ENCODE data around the gene CATSPERB.
"Not testable (repeated sequence)": the region's sequence is repeated elsewhere in the genome, so short reads cannot be mapped to it uniquely, and the experiment has no call there.

Gene CATSPERB, protein sequence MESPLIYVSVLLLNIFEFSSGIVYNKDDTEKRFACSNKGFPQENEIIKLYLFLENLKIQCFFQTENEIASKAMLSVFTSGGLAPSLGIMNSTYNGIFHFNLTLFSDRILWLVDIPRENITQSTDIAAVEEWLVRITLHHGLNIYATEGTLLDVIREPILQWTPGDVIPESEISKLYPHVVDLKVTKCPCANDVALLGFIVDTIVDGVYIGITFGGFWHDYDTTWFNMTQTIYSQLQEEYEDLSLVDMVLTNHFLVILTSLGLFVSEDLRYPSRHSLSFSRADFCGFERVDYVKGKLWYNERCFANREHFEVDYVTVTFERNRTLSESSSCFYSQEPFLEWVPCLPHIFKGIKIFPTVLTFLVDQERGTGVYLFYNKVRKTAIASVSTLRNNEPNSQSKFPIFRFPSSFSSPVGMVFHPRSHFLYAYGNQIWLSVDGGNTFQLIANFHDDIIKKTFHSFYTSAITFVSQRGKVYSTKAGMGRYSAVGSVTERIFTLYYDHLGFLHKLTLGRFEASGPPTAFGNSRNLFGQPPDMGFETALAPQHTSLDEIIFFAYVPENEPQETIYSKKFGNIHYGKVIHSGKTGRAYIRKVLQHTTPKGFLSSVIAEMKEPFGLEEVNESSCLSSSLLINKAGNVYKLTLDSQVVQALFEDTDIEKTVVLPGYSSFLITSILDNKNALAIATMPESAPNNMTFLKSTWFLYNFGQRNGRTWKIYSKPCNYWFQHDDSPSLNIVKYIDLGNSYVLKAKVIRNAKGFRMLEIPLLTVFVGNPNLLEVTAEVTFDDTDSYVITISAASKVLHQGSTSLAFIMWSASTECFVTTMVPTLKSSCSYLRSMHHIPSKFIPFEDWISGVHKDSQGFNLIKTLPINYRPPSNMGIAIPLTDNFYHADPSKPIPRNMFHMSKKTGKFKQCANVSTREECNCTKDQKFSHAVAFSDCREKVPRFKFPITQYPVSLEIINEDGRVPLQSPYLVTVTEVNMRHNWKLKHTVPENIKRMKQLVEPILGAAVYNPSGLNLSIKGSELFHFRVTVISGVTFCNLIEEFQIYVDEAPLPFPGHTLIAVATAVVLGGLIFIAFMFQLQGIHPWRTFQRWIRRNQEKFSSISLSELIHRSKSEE
- 3.1 to 6.7 reads per million in 2 donors for total RNA-seq

DNA sequence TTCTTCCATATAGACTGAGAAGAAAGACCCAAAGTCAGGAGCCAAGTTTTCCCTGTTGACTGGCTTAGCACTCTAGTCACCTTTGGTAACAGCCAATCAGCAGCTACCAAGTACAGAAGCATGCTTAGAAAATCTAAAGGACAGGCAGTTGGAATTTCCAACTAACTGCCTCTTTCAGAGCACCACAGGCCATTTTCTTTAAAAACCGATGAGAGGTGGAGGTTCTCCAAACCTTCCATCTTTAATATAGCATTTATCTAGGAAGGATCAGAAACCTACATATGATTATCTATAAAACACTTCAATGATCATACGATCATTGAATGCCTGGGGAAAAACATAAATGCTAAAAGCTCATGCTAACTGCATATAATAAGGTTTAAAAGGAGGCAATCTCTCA lies at the start of gene CATSPERB:
Gene CATSPERB (minus strand): TSS at position 101 of the 400 bp plus-strand sequence. CDS start 2,607 bp downstream, outside the sequence.
- DNase-seq = no peak

- no peak for DNase-seq
Observed at GRCh38 chr14:91780452-91780851, 48.6 kb upstream of the CATSPERB start.

- no peak for DNase-seq
Observed at GRCh38 chr14:91778217-91778616, 46.3 kb upstream of the CATSPERB start.

- no peak for DNase-seq
Observed at GRCh38 chr14:91774140-91775096, 42.5 kb upstream of the CATSPERB start.

DNA sequence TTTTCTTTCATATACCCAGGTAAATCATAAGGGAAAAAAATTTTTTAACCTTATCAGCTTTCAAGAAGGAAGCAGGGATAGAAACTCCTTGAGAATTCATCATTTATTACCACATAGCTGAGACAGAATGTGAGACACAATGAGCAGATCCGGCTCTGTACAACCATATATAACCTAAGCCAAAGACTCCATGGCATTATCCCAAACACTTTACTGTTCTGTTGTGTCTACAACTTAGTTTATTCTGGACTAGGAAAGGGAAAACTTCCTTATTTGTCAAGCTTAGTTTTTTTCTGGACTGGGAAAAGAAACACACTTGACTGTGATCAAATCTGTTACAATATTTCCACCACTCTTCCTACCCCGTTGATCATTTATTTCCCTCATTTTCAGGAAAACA lies 38.3 kb upstream of the CATSPERB start:
- DNase-seq = no peak

DNA sequence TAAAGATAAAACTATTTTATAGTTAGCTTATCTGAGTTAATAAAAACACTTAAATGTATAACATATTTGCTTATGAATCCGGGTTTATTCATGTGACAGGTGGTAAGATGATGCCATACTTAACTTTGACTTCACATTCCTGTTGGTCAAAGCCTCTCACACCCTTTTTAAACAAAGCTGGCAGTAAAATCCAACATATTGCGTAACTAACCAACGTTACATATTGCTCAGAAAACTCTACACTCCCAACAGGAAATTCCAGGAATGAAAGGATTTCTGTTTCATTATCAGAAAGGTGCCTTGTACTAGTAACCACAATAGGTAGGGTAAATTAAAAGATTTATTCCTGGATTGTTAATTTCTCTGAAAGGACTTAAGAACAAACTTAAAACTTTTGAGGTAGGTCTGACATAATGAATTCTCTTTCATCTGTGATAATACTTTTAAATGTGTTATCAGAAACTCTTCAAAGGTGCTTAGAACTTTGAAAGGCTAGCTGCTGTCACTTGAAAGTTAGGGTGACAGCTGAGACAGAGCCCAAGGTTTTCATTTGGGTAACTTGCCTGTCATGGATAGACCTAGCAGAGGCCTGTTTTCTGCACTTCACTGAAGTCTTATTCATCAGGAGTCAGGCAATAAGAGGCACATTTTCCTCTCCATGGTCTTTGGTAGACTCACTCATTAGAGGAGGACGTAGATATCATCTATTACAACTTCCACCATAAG lies 23.8 kb upstream of the CATSPERB start:
- no peak for DNase-seq

GRCh38 chr14:91754819-91755218 lies 22.9 kb upstream of the CATSPERB start:
- DNase-seq = no peak

DNA sequence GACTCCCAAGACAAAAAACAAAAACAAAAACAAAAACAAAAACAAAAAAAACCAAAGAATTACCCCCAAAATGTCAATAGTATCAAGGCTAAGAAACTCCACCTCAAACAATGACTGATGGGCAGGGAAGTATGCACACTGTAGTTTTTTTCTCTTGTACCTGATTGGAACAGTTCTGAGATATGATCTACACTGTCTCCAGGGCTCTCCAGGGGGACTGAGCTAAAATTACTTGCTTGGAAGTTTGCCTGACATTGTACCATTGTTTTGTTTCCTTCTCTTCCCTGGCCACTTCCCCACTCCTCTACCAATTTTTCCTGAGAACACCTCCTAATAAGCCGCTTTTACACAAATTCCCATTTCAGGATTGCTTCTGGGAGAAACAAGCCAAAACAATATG lies 22.3 kb upstream of the CATSPERB start:
- DNase-seq = no peak

DNA sequence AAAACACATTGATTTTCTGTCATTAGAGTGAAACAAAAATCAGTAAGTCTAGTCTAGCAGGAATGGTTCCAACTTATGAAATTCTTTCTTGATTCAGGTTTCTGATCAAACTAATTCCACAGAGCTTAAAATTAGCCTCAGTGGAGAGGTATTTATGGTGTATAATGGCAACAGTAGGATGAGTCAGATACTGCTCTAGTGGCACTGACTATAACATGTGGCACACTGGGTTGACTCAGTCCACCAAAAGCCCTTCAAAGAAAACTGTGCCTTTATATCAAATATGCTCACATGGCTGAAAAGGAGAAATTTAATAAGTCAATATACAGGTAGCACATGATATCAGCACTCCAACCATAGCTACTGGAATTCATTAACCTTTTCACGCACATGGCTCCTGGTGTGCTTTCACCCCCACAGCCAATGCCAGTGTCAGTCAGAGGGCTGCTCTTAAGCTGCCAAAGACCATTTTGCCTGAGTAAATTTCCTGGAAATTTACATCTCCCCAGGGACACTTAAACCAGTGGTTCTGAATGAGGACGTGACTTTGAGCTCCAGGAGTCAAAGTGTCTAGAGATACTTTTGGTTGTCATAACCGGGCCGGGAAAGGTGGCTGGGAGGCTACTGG lies 21.7 kb upstream of the CATSPERB start:
- DNase-seq = no peak

- no peak for DNase-seq
Observed at GRCh38 chr14:91752961-91753360, 21.1 kb upstream of the CATSPERB start.

DNA sequence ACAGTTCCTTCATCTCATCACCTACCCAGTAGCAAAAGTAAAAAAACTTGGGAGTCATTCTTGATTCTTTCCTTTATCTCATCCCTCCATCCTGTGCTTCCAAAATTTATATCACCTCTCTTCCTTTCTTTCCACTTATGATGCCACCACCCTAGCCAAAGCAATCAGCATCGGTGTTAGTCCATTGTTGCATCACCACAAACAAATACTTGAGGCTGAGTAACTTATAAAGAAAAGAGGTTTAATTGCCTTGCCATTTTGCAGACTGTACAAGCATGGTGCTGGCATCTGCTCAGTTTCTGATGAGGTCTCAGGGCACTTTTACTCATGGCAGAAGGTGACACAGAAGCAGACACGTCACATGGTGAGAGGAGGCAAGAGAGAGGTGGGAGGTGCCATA lies 19.8 kb upstream of the CATSPERB start:
- no peak for DNase-seq

GRCh38 chr14:91750634-91751198 lies 18.8 kb upstream of the CATSPERB start:
- DNase-seq = no peak

DNA sequence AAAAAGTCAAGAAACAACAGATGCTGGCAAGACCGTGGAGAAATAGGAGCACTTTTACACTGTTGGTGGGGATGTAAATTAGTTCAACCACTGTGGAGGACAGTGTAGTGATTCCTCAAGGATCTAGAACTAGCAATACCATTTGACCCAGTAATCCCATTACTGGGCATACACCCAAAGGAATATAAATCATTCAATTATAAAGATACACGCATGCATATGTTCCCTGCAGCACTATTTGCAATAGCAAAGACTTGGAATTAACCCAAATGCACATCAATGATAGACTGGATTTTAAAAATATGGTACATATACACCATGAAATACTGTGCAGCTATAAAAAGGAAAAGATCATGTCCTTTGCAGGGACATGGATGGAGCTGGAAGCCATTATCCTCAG lies 18.0 kb upstream of the CATSPERB start:
- no peak for DNase-seq

- DNase-seq = no peak
Observed at GRCh38 chr14:91748049-91748448, 16.2 kb upstream of the CATSPERB start.

DNA sequence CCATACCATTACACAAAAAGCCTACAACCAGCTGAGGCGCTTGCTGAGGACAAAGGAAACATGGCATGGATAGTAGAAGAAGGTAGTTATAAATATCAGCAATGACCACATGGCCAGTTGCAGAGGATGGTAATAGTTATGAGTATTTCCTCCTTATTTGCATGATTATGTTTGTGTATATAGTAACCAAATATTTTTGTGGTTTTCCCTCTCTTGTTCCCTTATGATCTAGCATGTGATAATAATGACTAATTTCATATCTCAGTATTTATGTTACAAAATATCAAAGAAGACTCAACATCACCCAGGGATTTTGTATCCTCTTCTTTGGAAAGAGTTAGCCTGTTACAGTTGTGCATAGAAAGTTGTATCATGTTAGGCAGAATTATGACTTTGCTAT lies 13.5 kb upstream of the CATSPERB start:
- no peak for DNase-seq

DNA sequence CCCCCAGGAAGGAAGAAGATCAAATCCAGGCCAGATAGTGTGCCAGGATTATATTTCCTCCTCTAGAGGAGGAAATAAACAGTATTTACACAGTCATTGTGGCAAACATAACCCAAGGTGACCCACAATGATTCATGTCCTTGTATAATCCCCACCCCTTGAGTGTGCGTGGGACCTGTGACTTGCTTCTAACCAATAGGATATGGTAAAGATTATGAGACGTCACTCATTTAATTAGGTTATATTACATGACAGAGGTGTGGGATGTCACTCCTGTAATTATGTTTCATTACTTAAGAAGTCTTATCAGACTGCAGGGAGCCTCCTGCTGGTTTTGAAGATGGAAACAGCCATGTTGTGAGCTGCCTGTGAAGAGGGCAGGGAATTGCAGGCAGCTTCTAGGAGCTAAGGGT lies 12.2 kb upstream of the CATSPERB start:
- no peak for DNase-seq

DNA sequence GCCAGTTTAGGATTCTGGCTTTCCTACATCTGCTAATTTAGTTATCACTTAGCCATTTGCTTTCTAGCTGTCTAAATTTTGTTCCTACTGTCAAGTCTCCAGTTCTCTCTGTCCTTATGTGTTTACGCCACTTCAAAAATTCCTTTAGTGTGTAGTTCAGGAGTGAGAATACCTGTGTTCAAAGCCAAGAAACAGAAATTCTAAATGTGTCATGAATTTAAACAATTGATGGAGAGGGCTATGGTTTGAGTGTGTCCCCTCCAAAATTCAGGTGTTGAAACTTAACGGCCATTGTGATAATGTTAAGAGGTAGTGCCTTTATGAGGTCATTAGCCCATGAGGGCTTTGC lies 11.4 kb upstream of the CATSPERB start:
- no peak for DNase-seq

DNA sequence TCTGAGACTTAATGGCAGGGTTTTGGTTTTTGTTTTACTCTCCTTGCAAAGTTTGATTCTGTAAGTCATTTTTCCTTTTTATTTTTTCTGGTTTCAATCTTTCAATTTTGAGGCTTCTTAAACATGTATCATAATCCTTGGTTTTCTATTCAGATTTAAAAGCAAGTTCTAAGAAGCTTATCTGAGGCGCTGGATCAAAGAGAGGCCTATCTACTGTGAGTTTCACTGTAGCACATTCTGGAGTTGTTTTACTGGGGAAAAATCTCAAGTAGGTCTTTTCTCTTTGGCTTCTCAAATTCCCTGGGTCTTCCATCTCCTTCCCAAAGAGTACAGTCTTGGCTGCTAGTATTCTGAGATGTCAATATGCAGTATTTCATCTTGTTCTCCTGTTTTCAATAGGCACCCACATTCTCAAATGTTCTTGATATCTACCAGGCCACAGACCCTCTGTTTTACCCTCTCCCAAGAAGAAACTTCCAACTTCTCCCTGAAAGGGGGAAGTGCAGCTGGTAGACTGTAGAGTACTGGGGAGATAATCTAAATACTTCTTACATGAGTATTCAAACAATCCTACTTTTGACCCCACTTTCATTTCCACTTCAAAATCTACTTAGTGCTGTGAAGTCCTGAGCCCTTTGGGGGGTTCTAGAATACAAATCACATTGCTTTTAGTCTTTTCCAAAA lies 10.9 kb upstream of the CATSPERB start:
- no peak for DNase-seq

DNA sequence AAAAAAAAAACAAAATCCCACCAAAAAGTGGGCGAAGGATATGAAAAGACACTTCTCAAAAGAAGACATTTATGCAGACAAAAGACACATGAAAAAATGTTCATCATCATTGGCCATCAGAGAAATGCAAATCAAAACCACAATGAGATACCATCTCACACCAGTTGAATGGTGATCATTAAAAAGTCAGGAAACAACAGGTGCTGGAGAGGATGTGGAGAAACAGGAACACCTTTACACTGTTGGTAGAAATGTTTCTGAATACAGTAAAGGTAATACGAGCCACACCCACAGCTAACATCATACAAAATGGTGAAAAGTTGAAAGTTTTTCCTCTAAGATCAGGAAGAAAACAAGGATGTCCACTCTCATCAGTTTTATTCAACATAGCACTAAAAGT lies 8.0 kb upstream of the CATSPERB start:
- not testable (repeated sequence) for DNase-seq

DNA sequence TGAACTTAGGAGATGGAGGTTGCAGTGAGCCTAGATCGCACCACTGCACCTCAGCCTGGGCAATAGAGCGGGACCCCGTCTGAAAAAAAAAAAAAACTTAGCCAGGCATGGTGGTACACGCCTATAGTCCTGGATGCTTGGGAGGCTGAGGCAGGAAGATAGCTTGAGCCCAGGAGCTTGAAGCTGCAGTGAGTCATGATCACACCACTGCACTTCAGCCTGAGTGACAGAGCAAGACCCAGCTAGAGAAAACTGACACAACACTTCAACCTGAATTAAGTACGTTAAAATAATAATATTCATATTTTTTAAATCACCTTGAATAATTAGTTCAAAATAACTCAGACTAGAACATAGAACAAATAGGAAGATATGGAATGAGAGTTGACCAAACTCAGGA lies 5.7 kb upstream of the CATSPERB start:
- no peak for DNase-seq

Measured in T-helper 2 cell (primary cell).